Loucy (cell line): ENCODE data around the gene ODAD3.

Experiments
- H2AFZ ChIP-seq: fragments of 200-600 bp; sonication (generic); 2 replicates; pipeline ENCODE4 v1.6.0; 2016; ENCODE audit warnings: antibody characterized with exemption, mild to moderate bottlenecking, low read length, moderate library complexity
- H3F3A ChIP-seq: fragments of 200-600 bp; 2 replicates; pipeline ENCODE4 v1.6.0; 2016; ENCODE audit warnings: antibody characterized with exemption, low read depth, mild to moderate bottlenecking
- H3K27me3 ChIP-seq: fragments of 200-600 bp; sonication (generic); 2 replicates; pipeline ENCODE4 v1.6.1; 2014; ENCODE audit warnings: low read length, mild to moderate bottlenecking; ENCODE audit not compliant: insufficient read depth, poor library complexity, severe bottlenecking
- H3K36me3 ChIP-seq: fragments of 200-600 bp; sonication (generic); 2 replicates; pipeline ENCODE4 v1.6.1; 2016; ENCODE audit warnings: low read length; ENCODE audit not compliant: insufficient read depth
- H3K4me1 ChIP-seq: fragments of 200-600 bp; sonication (generic); 2 replicates; pipeline ENCODE4 v1.5.1; 2014; ENCODE audit warnings: low read length, mild to moderate bottlenecking; ENCODE audit not compliant: insufficient read depth, poor library complexity, severe bottlenecking
- H3K4me2 ChIP-seq: fragments of 200-600 bp; sonication (generic); 2 replicates; pipeline ENCODE4 v1.6.0; 2014; ENCODE audit warnings: antibody characterized with exemption, low read length, low read depth, mild to moderate bottlenecking; ENCODE audit not compliant: poor library complexity, severe bottlenecking
- H3K4me3 ChIP-seq: fragments of 200-600 bp; sonication (generic); 2 replicates; pipeline ENCODE4 v1.5.1; 2014; ENCODE audit warnings: low read length, mild to moderate bottlenecking, mixed read lengths; ENCODE audit not compliant: poor library complexity, severe bottlenecking
- H3K79me2 ChIP-seq: fragments of 200-600 bp; sonication (generic); 2 replicates; pipeline ENCODE4 v1.6.1; 2014; ENCODE audit warnings: low read length; ENCODE audit not compliant: insufficient read depth
- H3K9ac ChIP-seq: fragments of 200-600 bp; sonication (generic); 2 replicates; pipeline ENCODE4 v1.6.0; 2014; ENCODE audit warnings: mild to moderate bottlenecking, low read depth, low read length, moderate library complexity; ENCODE audit not compliant: poor library complexity, severe bottlenecking
- H3K9me2 ChIP-seq: fragments of 200-600 bp; sonication (generic); replicated peaks from 2 replicates; pipeline ENCODE4 v1.6.1; 2016; ENCODE audit warnings: low read depth, low read length, mixed read lengths
- H3K9me3 ChIP-seq: fragments of 200-600 bp; sonication (generic); 2 replicates; pipeline ENCODE4 v1.6.1; 2014; ENCODE audit warnings: mild to moderate bottlenecking, antibody characterized with exemption, low read length, low read depth; ENCODE audit not compliant: insufficient read depth
- H4K20me1 ChIP-seq: fragments of 200-600 bp; sonication (generic); 2 replicates; pipeline ENCODE4 v1.6.0; 2014; ENCODE audit warnings: antibody characterized with exemption, low read length, mild to moderate bottlenecking; ENCODE audit not compliant: insufficient read depth, poor library complexity, severe bottlenecking
- CTCF ChIP-seq: fragments of 200-600 bp; sonication (generic); conservative IDR thresholded peaks from 2 replicates; pipeline ENCODE4 v1.5.1; 2014; ENCODE audit warnings: mild to moderate bottlenecking, antibody characterized with exemption, low read length
- EZH2phosphoT487 ChIP-seq: fragments of 200-600 bp; IDR thresholded peaks from 2 replicates; pipeline ENCODE4 v1.6.1; 2018; ENCODE audit warnings: antibody characterized with exemption, mild to moderate bottlenecking, moderate library complexity, borderline replicate concordance

The ODAD3 gene

GRCh38 chr19:11423164-11423790 lies 11.6 kb downstream of the ODAD3 start:
- no peaks in the 10 kb centered on the region for H3K27me3 ChIP-seq
- H4K20me1 ChIP-seq = no peaks in the 10 kb centered on the region
- H3K9me3 ChIP-seq = no peaks in the 10 kb centered on the region
- no peak overlapping the region for H3K4me3 ChIP-seq
- no peaks in the 10 kb centered on the region for H3K79me2 ChIP-seq
- H3K36me3 ChIP-seq = no peaks in the 10 kb centered on the region
- H3K4me1 ChIP-seq = no peaks in the 10 kb centered on the region
- H3K4me2 ChIP-seq = no peak overlapping the region
- no peak for TF ChIP-seq CTCF
- no peak for TF ChIP-seq EZH2phosphoT487
- H3F3A ChIP-seq = no peaks in the 10 kb centered on the region
- H2AFZ ChIP-seq = no peak overlapping the region
- H3K9ac ChIP-seq = no peak overlapping the region
- no peaks in the 10 kb centered on the region for H3K9me2 ChIP-seq

- Histone ChIP-seq H3K4me3 (no peak overlapping the region), H3K27me3 (no peaks in the 10 kb centered on the region), H3K36me3 (no peaks in the 10 kb centered on the region), H3K9ac (no peak overlapping the region), H3K79me2 (no peaks in the 10 kb centered on the region), H3K4me1 (no peaks in the 10 kb centered on the region), H2AFZ (no peak overlapping the region), H3K9me3 (no peaks in the 10 kb centered on the region), H3F3A (no peaks in the 10 kb centered on the region), H4K20me1 (no peaks in the 10 kb centered on the region), H3K4me2 (no peak overlapping the region), H3K9me2 (no peaks in the 10 kb centered on the region)
- TF ChIP-seq EZH2phosphoT487 (no peak), CTCF (no peak)
Measured at GRCh38 chr19:11422163-11423065, 12.5 kb downstream of the ODAD3 start.

- H3K4me1 ChIP-seq = no peaks in the 10 kb centered on the region
- no peak overlapping the region for H3K9ac ChIP-seq
- H3K9me2 ChIP-seq = no peaks in the 10 kb centered on the region
- H4K20me1 ChIP-seq = no peaks in the 10 kb centered on the region
- H3K4me3 ChIP-seq = no peak overlapping the region
- no peak for TF ChIP-seq EZH2phosphoT487
- TF ChIP-seq CTCF = no peak
- H2AFZ ChIP-seq = no peak overlapping the region
- no peaks in the 10 kb centered on the region for H3K27me3 ChIP-seq
- no peak overlapping the region for H3K4me2 ChIP-seq
- no peaks in the 10 kb centered on the region for H3K79me2 ChIP-seq
- H3K36me3 ChIP-seq = no peaks in the 10 kb centered on the region
- no peaks in the 10 kb centered on the region for H3K9me3 ChIP-seq
- no peaks in the 10 kb centered on the region for H3F3A ChIP-seq
Measured at GRCh38 chr19:11421371-11422098, 13.4 kb downstream of the ODAD3 start.
